ENCODE measurements around the gene TAB2.
"Not testable (repeated sequence)": the region's sequence is repeated elsewhere in the genome, so short reads cannot be mapped to it uniquely, and the experiment has no call there.

TAB2 gene

GRCh38 chr6:149437212-149437611 is 119.7 kb downstream of the TAB2 start:
- in situ Hi-C loops (cut with MboI; ENCODE audit: low sequenced_read_pairs) = no loop called here

- in situ Hi-C loops (cut with MboI; ENCODE audit: low sequenced_read_pairs) = no loop called here
These were observed 121.3 kb downstream of the TAB2 start for GRCh38 chr6:149438855-149439254.

GRCh38 chr6:149439626-149440025 is 122.1 kb downstream of the TAB2 start:
- in situ Hi-C loops (cut with MboI; ENCODE audit: low sequenced_read_pairs) = no loop called here

- in situ Hi-C loops (cut with MboI; ENCODE audit: low sequenced_read_pairs) = no loop called here
These were observed 123.5 kb downstream of the TAB2 start for GRCh38 chr6:149440735-149441671.

- in situ Hi-C loops (cut with MboI; ENCODE audit: low sequenced_read_pairs) = no loop called here
These were observed 124.2 kb downstream of the TAB2 start for GRCh38 chr6:149441740-149442139.

DNA sequence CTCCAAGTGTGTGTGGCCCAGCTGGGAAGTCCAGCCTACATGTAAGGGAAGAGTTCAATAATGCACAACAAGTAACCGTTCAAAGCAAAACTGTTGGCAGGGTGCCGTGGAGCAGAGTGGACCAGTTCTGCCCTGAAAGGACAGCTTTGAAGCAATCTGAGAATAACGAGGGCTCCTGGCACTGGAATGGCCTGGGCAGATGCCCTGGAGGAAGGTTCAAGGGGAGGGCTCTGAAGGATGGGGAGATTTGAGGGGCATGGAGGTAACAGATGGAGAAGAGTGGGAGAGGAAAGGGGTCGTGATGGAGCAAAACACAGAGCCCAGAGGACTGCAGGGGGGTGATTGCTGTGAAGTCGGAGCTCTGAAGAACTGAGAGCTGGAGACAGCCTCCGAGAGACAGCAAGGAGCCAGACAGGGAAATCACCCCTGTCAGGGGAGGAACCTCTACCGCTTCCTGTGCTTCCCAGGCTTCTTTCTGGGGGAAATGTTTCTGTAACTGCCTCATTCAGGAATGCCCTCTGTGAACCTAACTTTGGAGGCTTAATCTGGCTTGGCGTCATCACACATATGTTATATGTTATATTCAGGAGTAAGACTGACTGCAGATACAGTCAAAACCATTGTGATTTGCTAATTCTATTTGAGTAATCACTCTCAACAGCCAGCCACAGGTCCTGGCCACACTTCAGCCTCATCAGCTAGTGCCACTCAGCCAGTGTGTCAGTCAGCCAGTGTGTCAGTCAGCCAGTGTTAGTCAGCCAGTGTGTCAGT is 126.1 kb downstream of the TAB2 start:
- in situ Hi-C loops (cut with MboI; ENCODE audit: low sequenced_read_pairs) = no loop called here

DNA sequence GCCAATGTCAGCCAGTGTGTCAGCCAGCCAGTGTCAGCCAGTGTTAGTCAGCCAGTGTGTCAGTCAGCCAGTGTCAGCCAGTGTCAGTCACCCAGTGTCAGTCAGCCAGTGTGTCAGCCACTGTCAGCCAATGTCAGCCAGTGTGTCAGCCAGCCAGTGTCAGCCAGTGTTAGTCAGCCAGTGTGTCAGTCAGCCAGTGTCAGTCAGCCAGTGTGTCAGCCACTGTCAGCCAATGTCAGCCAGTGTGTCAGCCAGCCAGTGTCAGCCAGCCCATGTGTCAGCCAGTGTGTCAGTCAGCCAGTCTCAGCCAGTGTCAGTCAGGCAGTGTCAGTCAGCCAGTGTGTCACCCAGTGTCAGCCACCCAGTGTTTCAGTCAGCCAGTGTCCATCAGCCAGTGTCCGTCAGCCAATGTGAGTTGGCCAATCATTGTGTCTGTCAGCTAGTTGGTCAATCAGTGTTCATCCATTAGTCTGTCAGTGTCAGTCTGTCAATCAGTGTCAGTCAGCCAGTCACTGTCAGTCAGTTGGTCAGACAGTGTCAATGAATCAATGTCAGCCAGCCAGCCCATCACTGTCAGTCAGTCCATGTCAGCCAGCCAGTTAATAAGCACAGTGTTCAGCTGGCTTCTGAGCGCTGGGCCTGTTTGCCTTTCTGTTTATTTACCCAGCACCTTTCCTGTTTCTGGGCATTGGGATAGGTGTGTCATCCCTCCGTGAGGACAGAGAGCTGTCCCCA is 127.0 kb downstream of the TAB2 start:
- in situ Hi-C loops (cut with MboI; ENCODE audit: low sequenced_read_pairs) = not testable (repeated sequence)

DNA sequence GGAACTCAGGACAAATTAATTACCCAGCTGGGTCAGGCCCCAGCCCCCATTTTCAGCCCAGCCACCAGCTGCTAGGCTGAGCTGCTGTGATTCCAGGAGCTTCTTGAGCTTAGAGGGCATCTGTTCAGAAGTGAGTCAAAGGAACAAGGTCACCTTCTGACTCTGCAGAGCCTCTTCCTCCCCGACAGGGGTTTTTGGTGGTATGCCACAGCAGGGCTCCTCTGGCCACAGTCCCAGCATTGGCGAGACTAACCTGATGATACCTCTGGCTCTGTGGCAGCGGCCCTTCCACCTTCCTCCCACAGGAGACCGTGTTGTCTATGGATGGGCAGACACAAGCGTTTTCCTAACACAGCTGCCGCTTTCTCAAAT is 127.6 kb downstream of the TAB2 start:
- in situ Hi-C loops (cut with MboI; ENCODE audit: low sequenced_read_pairs) = no loop called here

- in situ Hi-C loops (cut with MboI; ENCODE audit: low sequenced_read_pairs) = no loop called here
These were observed 128.1 kb downstream of the TAB2 start for GRCh38 chr6:149445573-149445972.

- in situ Hi-C loops (cut with MboI; ENCODE audit: low sequenced_read_pairs) = no loop called here
These were observed 129.4 kb downstream of the TAB2 start for GRCh38 chr6:149446791-149447376.

- in situ Hi-C loops (cut with MboI; ENCODE audit: low sequenced_read_pairs) = no loop called here
These were observed 131.4 kb downstream of the TAB2 start for GRCh38 chr6:149448821-149449453.

DNA sequence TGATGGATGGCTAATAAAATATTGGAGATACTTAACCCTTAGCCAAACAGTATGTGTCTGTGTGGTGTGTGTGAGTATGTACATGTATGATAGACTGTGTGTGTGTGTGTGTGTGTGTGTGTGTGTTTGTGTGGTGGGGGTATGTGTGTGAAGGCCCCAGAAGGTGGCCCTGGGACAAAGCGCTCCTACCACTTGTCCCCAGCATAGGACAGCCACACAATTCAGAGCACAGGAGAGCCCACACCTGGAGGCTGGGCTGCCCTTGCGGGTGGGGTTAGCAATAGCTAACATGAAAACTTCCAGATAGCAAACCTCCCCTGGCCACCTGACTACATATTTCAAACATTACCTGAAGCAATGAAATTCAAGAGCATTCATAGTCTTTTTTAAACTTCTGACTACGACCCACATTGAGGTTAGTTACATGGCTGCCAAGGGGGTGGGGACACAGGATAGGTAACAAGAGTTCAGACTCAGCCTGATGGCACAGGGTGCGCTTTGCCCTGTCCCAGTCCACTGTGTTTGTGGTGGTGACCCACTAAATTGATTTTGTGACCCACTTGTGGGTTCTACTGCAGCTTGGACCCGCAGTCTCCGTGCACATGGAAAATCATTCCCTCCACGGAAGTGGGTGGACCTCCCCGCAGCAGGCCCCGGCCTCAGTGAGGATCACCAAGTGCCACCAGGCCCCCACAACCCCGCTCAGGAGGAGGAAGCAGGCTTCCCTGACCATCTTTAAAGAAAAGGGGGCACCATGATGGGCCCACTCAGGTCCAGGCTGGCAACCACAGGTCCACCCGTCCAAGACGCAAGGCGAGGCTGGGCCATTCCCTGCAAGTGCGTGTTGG is 132.5 kb downstream of the TAB2 start:
- in situ Hi-C loops (cut with MboI; ENCODE audit: low sequenced_read_pairs) = no loop called here

- in situ Hi-C loops (cut with MboI; ENCODE audit: low sequenced_read_pairs) = no loop called here
These were observed 133.3 kb downstream of the TAB2 start for GRCh38 chr6:149450679-149451375.

DNA sequence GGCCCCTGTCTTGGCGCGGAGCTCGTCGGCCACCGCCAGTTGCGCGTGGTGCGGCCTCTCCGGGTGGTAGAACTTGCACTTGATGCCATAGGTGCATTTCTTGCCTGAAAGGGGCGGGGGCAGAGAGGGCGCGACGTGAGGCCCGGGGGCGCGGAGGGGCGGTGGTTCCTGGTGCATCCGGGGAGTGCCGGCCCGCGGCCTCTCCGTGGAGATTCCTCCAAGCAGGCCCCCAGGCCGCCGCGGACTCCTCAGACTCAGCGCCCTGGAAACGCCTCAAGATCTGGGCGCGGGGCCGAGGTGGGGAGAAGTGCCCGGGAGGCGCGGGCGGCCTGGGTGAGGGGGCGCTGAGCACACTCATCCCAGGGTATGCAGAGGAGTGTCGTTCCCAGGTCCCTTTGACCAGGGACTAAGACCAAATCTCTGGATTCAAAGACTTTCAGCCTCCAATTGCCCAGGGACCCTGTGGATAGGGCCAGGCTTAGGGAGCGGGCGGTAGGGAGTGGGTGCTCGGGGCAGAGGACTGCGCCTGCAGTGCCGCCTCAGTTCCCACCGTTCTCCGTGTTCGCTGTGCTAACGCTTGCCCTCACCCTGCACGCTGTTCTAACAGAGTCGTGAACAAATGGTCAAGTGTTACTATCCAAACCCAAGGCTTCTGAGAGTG is 134.0 kb downstream of the TAB2 start:
- in situ Hi-C loops (cut with MboI; ENCODE audit: low sequenced_read_pairs) = no loop called here

GRCh38 chr6:149452037-149452939 is 134.8 kb downstream of the TAB2 start:
- in situ Hi-C loops (cut with MboI; ENCODE audit: low sequenced_read_pairs) = no loop called here

- in situ Hi-C loops (cut with MboI; ENCODE audit: low sequenced_read_pairs) = no loop called here
These were observed 136.3 kb downstream of the TAB2 start for GRCh38 chr6:149453597-149454345.

DNA sequence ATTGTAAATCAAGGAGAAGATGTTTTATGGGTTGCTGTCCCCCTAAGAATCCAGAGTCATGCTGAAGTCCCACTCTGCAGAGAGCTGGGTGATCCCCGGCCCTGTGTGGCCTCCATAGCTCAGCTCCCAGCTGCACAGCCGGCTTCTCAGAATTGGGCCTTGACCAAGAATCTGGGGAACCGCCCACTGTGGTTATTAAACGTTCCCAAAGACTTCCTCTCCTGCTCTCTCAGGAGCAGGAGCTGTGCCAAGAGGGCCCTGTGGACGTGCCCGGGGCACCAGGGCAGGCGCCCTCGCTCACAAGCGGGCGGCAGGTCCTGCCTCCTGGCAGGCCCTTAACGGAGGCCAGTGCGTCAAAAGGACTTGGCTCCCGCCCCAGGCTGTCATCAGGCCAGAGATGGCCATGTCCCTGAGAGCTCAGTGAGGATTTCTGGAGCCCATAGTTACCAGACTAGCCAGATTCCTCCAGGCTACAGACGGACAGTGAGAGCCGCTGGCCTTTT is 136.9 kb downstream of the TAB2 start:
- in situ Hi-C loops (cut with MboI; ENCODE audit: low sequenced_read_pairs) = no loop called here
